Measurements from ENCODE around the gene ZNF639. TPM values are rescaled to one million over a fixed set of nuclear protein-coding genes. Genes with fewer than 3 reads are reported as not detected.

The ZNF639 gene
- total and polyA plus RNA-seq, 2 of the 13 experiments (the other 11 are each of a cell fraction or from before 2014, with no cell fraction given): 11.6 to 42.4 TPM

DNA sequence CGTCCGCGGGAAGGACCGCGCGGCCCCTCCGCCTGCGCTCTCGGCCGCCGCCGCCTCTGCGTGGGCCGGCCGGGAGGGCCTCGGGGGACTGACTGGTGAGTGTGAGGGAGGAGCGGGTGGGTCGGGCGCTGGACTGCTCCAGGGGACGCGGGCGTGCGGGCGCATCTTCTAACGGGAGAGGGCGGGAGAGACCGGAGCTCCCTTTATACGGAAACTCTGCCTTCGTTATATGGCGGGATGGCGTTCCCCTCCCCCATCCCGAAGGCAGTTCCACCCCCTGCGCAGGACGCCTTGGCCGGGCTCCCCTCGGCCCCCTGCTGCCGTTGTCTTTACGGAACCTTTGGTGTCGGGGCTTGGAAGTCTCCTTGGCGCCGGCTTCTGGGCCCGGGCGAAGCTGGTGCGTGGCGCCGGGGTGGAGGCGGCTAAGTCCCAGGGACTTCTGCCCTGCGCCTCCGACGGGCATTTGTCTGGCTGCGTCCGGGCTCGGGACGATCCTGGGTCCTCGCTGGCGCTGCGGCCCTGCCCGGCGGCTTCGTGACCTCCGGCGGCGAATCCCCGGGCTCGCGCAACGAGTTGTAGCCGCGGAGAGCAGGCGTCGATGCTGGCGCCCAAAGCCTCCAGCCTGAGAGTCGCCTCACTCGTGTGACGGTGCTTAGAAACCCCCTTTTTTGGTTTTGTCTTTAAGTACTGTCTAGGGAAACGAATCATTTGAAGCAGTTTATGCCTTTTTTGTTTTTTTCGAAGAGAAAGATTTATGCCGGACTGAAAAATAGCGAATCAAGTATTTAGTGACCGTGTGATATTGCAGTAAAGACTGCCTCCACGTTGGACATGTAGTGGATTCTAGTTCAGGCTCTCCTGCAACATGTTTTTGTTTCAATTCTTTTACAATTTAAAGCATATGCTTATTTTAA is 623 bp downstream of the ZNF639 start (continued):
- TF ChIP-seq ZBTB2 (CRISPR knock-in tag; IDR thresholded peaks at IDR 0.05; ENCODE audit: low read depth): no peak
- TF ChIP-seq ARNT (IDR thresholded peaks at IDR 0.05): no peak
- TF ChIP-seq KDM3A (CRISPR knock-in tag; IDR thresholded peaks at IDR 0.05; ENCODE audit: low read depth): peak; percentile 73; the same call in 1 of the 2 replicates
- TF ChIP-seq HOXA9 (CRISPR knock-in tag; IDR thresholded peaks at IDR 0.05; ENCODE audit: borderline replicate concordance): no peak
- TF ChIP-seq ZNF264 (CRISPR knock-in tag; IDR thresholded peaks at IDR 0.05): 0 out of 2 replicates have a peak, but pooled peaks have one; percentile 48
- peak; percentile 76; the same call in 1 of the 2 replicates for TF ChIP-seq ZNF234 (CRISPR knock-in tag; conservative IDR thresholded peaks at IDR 0.05)
- no peak for TF ChIP-seq TFDP1 (CRISPR knock-in tag; IDR thresholded peaks at IDR 0.05; ENCODE audit: borderline replicate concordance)
- 0 out of 2 replicates have a peak, but pooled peaks have one; percentile 54 for TF ChIP-seq SMAD1 (CRISPR knock-in tag; IDR thresholded peaks at IDR 0.05; ENCODE audit: borderline replicate concordance, low read depth)
- TF ChIP-seq RNF219 (CRISPR knock-in tag; IDR thresholded peaks at IDR 0.05): no peak
- peak; percentile 3; the same call in 1 of the 2 replicates for TF ChIP-seq GFI1 (CRISPR knock-in tag; IDR thresholded peaks at IDR 0.05; ENCODE audit: borderline replicate concordance)
- no peak for TF ChIP-seq ZNF33A (CRISPR knock-in tag; IDR thresholded peaks at IDR 0.05; ENCODE audit: borderline replicate concordance)
- no peak for TF ChIP-seq ZNF432 (CRISPR knock-in tag; IDR thresholded peaks at IDR 0.05; ENCODE audit: borderline replicate concordance)
- TF ChIP-seq SMYD3 (CRISPR knock-in tag; IDR thresholded peaks at IDR 0.05): no peak
- peak; percentile 44 for TF ChIP-seq XRCC5 (optimal IDR thresholded peaks at IDR 0.05; ENCODE audit: low read length)
- no peak for TF ChIP-seq ZNF136 (CRISPR knock-in tag; IDR thresholded peaks at IDR 0.05; ENCODE audit: low read depth)
- TF ChIP-seq FOXK2 (IDR thresholded peaks at IDR 0.05): no peak
- no peak for TF ChIP-seq MEIS1 (CRISPR knock-in tag; IDR thresholded peaks at IDR 0.05; ENCODE audit: borderline replicate concordance)
- peak; percentile 26; the same call in 1 of the 2 replicates for TF ChIP-seq ZNF841 (CRISPR knock-in tag; IDR thresholded peaks at IDR 0.05; ENCODE audit: borderline replicate concordance)
- peak; percentile 50; the same call in 1 of the 2 replicates for TF ChIP-seq SP140L (CRISPR knock-in tag; IDR thresholded peaks at IDR 0.05; ENCODE audit: borderline replicate concordance)
- TF ChIP-seq ZNF205 (CRISPR knock-in tag; IDR thresholded peaks at IDR 0.05): no peak
- 0 out of 2 replicates have a peak, but pooled peaks have one; percentile 26 for TF ChIP-seq ZNF501 (CRISPR knock-in tag; IDR thresholded peaks at IDR 0.05)
- TF ChIP-seq ZFP82 (CRISPR knock-in tag; IDR thresholded peaks at IDR 0.05; ENCODE audit: borderline replicate concordance): peak; percentile 29; the same call in 1 of the 2 replicates
- TF ChIP-seq STAG1 (CRISPR knock-in tag; IDR thresholded peaks at IDR 0.05): no peak
- TF ChIP-seq SP5 (CRISPR knock-in tag; IDR thresholded peaks at IDR 0.05; ENCODE audit: borderline replicate concordance, low read depth): no peak
